HEK293T (cell line): Measurements from ENCODE around the gene ZMYND12.

ENCODE experiments used
- BHLHE40 ChIP-seq: fragments of 450-650 bp; IDR thresholded peaks from 2 replicates; pipeline ENCODE4 v1.6.1; 2016; ENCODE audit warnings: mild to moderate bottlenecking, moderate library complexity, borderline replicate concordance
- CTBP1 ChIP-seq: fragments of 450-650 bp; IDR thresholded peaks from 2 replicates; pipeline ENCODE4 v1.6.1; 2016; ENCODE audit warnings: borderline replicate concordance
- ELF4 ChIP-seq: fragments of 450-650 bp; IDR thresholded peaks from 2 replicates; pipeline ENCODE4 v1.6.1; 2017; ENCODE audit warnings: antibody characterized with exemption
- FOXK2 ChIP-seq: fragments of 450-650 bp; IDR thresholded peaks from 2 replicates; pipeline ENCODE4 v1.6.1; 2016; ENCODE audit warnings: mild to moderate bottlenecking
- FOXM1 ChIP-seq: fragments of 450-650 bp; IDR thresholded peaks from 2 replicates; pipeline ENCODE4 v1.6.1; 2017; ENCODE audit warnings: mild to moderate bottlenecking, borderline replicate concordance
- SUZ12 ChIP-seq: fragments of 450-650 bp; IDR thresholded peaks from 2 replicates; pipeline ENCODE4 v1.6.1; 2016; ENCODE audit warnings: mild to moderate bottlenecking
- ZNF384 ChIP-seq: fragments of 450-650 bp; IDR thresholded peaks from 2 replicates; pipeline ENCODE4 v1.6.1; 2016

DNA sequence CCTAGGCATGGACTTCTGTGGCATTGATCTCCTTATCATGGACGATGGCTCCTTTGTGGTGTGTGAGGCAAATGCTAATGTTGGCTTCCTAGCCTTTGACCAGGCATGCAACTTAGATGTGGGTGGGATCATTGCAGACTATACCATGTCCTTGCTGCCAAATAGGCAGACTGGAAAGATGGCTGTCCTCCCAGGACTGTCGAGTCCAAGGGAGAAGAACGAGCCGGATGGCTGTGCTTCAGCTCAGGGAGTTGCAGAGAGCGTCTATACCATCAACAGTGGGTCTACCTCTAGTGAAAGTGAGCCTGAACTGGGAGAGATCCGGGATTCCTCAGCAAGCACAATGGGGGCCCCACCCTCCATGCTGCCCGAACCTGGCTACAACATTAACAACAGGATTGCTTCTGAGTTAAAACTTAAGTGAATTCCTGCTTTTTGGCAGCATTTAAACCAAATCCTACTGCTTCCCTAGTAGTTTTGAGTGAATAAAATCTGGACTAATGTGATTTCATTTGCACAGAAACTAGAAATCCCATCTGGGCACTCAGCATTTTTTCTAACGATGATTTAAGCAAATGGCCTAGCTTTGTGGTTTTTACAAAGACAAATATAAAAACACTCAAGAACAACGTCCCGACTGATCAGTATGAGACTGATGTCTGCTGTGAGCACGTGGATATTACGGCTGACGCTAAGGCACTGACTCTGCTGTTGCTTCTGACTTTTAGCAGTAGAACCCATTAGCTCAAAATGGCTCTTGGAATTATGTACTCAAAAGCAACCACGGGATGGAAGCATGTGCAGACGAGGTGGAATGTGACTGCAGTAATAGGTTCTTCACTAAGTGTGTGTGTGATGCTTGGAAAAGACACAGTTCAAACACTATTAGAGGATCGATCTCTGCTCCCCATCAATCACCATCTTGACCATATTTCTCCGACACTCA lies 41.0 kb downstream of the ZMYND12 start:
- TF ChIP-seq BHLHE40 (no peak), ELF4 (no peak), CTBP1 (no peak), FOXK2 (no peak), FOXM1 (no peak), SUZ12 (no peak), ZNF384 (no peak)
